HepG2 (cell line): ENCODE results near the gene CFAP97D1. TPM values are rescaled to one million over a fixed set of nuclear protein-coding genes. Genes with fewer than 3 reads are reported as not detected.

Experiments used
- CBX2 ChIP-seq, 2 experiments: fragments of 200-600 bp in 1 of 2; sonication (generic); formaldehyde crosslinking in 1 of 2; IDR thresholded peaks; 2 replicates each; pipeline versions ENCODE4 v1.7.0 to v1.8.1; 2018 to 2022; ENCODE audit warnings: low read depth in 2 of 2, low read length in 1 of 2, mild to moderate bottlenecking in 1 of 2, missing genetic modification reagents in 1 of 2
- CEBPG ChIP-seq: IDR thresholded peaks from 2 replicates; pipeline ENCODE4 v1.6.1; 2016
- DNMT1 ChIP-seq: sonication (generic); formaldehyde crosslinking; IDR thresholded peaks from 2 replicates; pipeline ENCODE4 v1.5.1; 2020; ENCODE audit warnings: mild to moderate bottlenecking, missing genetic modification reagents
- FOXA3 ChIP-seq: IDR thresholded peaks from 2 replicates; pipeline ENCODE4 v1.6.1; 2016; ENCODE audit warnings: missing genetic modification reagents, missing compliant biosample characterization
- HCFC1 ChIP-seq: fragments of 150-350 bp; IDR thresholded peaks from 2 replicates; pipeline ENCODE4 v1.6.1; 2014; ENCODE audit warnings: low read depth, low read length
- HMGXB3 ChIP-seq: sonication (generic); formaldehyde crosslinking; IDR thresholded peaks from 2 replicates; pipeline ENCODE4 v1.4.0; 2020; ENCODE audit warnings: missing genetic modification reagents, borderline replicate concordance
- KLF12 ChIP-seq: sonication (generic); formaldehyde crosslinking; IDR thresholded peaks from 2 replicates; pipeline ENCODE4 v1.4.0; 2020; ENCODE audit warnings: missing genetic modification reagents, borderline replicate concordance
- KLF15 ChIP-seq: sonication (generic); formaldehyde crosslinking; IDR thresholded peaks from 2 replicates; pipeline ENCODE4 v1.8.1; 2023; ENCODE audit warnings: borderline replicate concordance, mild to moderate bottlenecking, inconsistent platforms, missing genetic modification reagents, mixed read lengths
- NFE2 ChIP-seq: sonication (generic); formaldehyde crosslinking; IDR thresholded peaks from 2 replicates; pipeline ENCODE4 v1.4.0; 2020; ENCODE audit warnings: missing genetic modification reagents
- NFYC ChIP-seq: IDR thresholded peaks from 2 replicates; pipeline ENCODE4 v1.6.1; 2016; ENCODE audit warnings: missing genetic modification reagents, missing compliant biosample characterization
- PLRG1 ChIP-seq: fragments of 450-650 bp; conservative IDR thresholded peaks from 2 replicates; pipeline ENCODE4 v1.6.1; 2016
- POLR2A ChIP-seq, 2 experiments: IDR thresholded peaks; 2 replicates each; pipeline ENCODE4 v1.6.1; 2011; ENCODE audit warnings: low read depth in 2 of 2, low read length in 2 of 2, mild to moderate bottlenecking in 1 of 2, moderate library complexity in 1 of 2; ENCODE audit not compliant: insufficient read depth in 1 of 2
- SALL2 ChIP-seq: sonication (generic); formaldehyde crosslinking; IDR thresholded peaks from 2 replicates; pipeline ENCODE4 v1.8.1; 2023; ENCODE audit warnings: mild to moderate bottlenecking, missing genetic modification reagents, inconsistent platforms
- SETDB1 ChIP-seq: sonication (generic); formaldehyde crosslinking; IDR thresholded peaks from 2 replicates; pipeline ENCODE4 v1.5.1; 2020; ENCODE audit warnings: missing genetic modification reagents, mild to moderate bottlenecking, borderline replicate concordance
- SSRP1 ChIP-seq: IDR thresholded peaks from 2 replicates; pipeline ENCODE4 v1.6.1; 2016; ENCODE audit warnings: control low read depth
- ZBTB26 ChIP-seq: IDR thresholded peaks from 2 replicates; pipeline ENCODE4 v1.6.1; 2016; ENCODE audit warnings: missing compliant biosample characterization, missing genetic modification reagents, borderline replicate concordance
- ZNF24 ChIP-seq: fragments of 450-650 bp; IDR thresholded peaks from 2 replicates; pipeline ENCODE4 v1.6.1; 2017; ENCODE audit warnings: antibody characterized with exemption, mild to moderate bottlenecking
- ZNF280B ChIP-seq: sonication (generic); formaldehyde crosslinking; IDR thresholded peaks from 2 replicates; pipeline ENCODE4 v1.5.0; 2020; ENCODE audit warnings: missing genetic modification reagents, mild to moderate bottlenecking, borderline replicate concordance
- ZNF414 ChIP-seq: sonication (generic); formaldehyde crosslinking; IDR thresholded peaks from 2 replicates; pipeline ENCODE4 v1.5.0; 2020; ENCODE audit warnings: missing genetic modification reagents
- ZNF460 ChIP-seq: sonication (generic); formaldehyde crosslinking; IDR thresholded peaks from 2 replicates; pipeline ENCODE4 v1.5.1; 2020; ENCODE audit warnings: missing genetic modification reagents, mild to moderate bottlenecking, borderline replicate concordance
- ZNF546 ChIP-seq: sonication (generic); formaldehyde crosslinking; conservative IDR thresholded peaks from 2 replicates; pipeline ENCODE4 v1.8.1; 2023; ENCODE audit warnings: mild to moderate bottlenecking, missing genetic modification reagents
- ZNF619 ChIP-seq: sonication (generic); formaldehyde crosslinking; IDR thresholded peaks from 2 replicates; pipeline ENCODE4 v1.4.0; 2020; ENCODE audit warnings: mild to moderate bottlenecking, missing genetic modification reagents
- ZNF766 ChIP-seq: sonication (generic); formaldehyde crosslinking; IDR thresholded peaks from 2 replicates; pipeline ENCODE4 v1.5.0; 2020; ENCODE audit warnings: missing genetic modification reagents, borderline replicate concordance
- polyA plus RNA-seq, 8 experiments: library from polyadenylated mRNA; depleted of rRNA in 3 of 8; stranded (reverse) in 7 of 8; unstranded in 1 of 8; fragments of >200 nt; fragmentation: Illumina TruSeq in 4 of 8; extraction: Trizol in 4 of 8; gene quantifications; 2 replicates each; pipeline versions ENCODE4 v1.2.1 to v1.2.3, GENCODE V29; 2011 to 2016; ENCODE audit warnings: low read depth in 4 of 8, missing spikeins in 1 of 8, mixed read lengths in 1 of 8; ENCODE audit not compliant: insufficient read depth in 1 of 8
- total RNA-seq, 5 experiments: library from RNA; depleted of rRNA; stranded (reverse); fragments of >200 nt; fragmentation: Illumina TruSeq; extraction: Trizol; gene quantifications; 2 replicates each; pipeline ENCODE4 v1.2.3, GENCODE V29; 2016; ENCODE audit warnings: low read depth in 1 of 5

Gene CFAP97D1
- total and polyA plus RNA-seq, 2 of the 13 experiments (the other 11 are each of a cell fraction or from before 2014, with no cell fraction given): 0.02 TPM; not detected in 1

GRCh38 chr17:43778337-43779144, 1.7 kb upstream of the CFAP97D1 start, which contains the start of gene DUSP3 (continued):
- TF ChIP-seq SALL2 (CRISPR knock-in tag) (peak; percentile 68; the same call in 1 of the 2 replicates), SETDB1 (CRISPR knock-in tag) (no peak), DNMT1 (peak; percentile 77), ZBTB26 (0 out of 2 replicates have a peak, but pooled peaks have one; percentile 43), FOXA3 (peak; percentile 6; the same call in 1 of the 2 replicates), KLF12 (CRISPR knock-in tag) (peak; percentile 91), PLRG1 (no peak), ZNF280B (CRISPR knock-in tag) (peak; percentile 81; the same call in 1 of the 2 replicates), ZNF414 (CRISPR knock-in tag) (peak; percentile 90), CBX2 (IDR thresholded peaks at IDR 0.05; ENCODE audit: low read depth, low read length) (no peak), CBX2 (CRISPR knock-in tag; IDR thresholded peaks at IDR 0.05; ENCODE audit: low read depth) (no peak), KLF15 (peak; percentile 44; the same call in 1 of the 2 replicates), NFE2 (CRISPR knock-in tag) (no peak), HCFC1 (no peak), NFYC (CRISPR knock-in tag) (peak; percentile 9; the same call in 1 of the 2 replicates), CEBPG (peak; percentile 23; the same call in 1 of the 2 replicates), ZNF24 (no peak), SSRP1 (CRISPR knock-in tag) (no peak), ZNF766 (CRISPR knock-in tag) (peak; percentile 77; the same call in 1 of the 2 replicates), ZNF619 (peak; percentile 94), ZNF460 (no peak), POLR2A (IDR thresholded peaks at IDR 0.05; ENCODE audit: insufficient read depth in 1 of 2, low read depth in 2 of 2, low read length in 2 of 2) (peak; percentile 91 to 96), HMGXB3 (CRISPR knock-in tag) (no peak), ZNF546 (no peak; the same call in 1 of the 2 replicates)
